H1 (cell line): ENCODE measurements around the gene DHX58.

Experiments used
- SRF ChIP-seq: IDR thresholded peaks from 2 replicates; pipeline ENCODE4 v1.6.1; 2011; ENCODE audit warnings: mild to moderate bottlenecking, low read depth, low read length, moderate library complexity
- ZNF274 ChIP-seq: IDR thresholded peaks from 2 replicates; pipeline ENCODE4 v1.7.0; 2012; ENCODE audit warnings: low read length, borderline replicate concordance; ENCODE audit errors: extremely low read depth

- TF ChIP-seq SRF (no peak), ZNF274 (no peak)
These were observed 1.9 kb downstream of the DHX58 start for GRCh38 chr17:42110301-42111264.
